Uterus (tissue), 4 donors: ENCODE results near the gene IQGAP2. TPM values are rescaled to one million over a fixed set of nuclear protein-coding genes. Genes with fewer than 3 reads are reported as not detected.
"Not testable (repeated sequence)": the region's sequence is repeated elsewhere in the genome, so short reads cannot be mapped to it uniquely, and the experiment has no call there.

ENCODE experiments used
- DNase-seq, 2 donors: peaks; one replicate each; pipeline ENCODE4 v3.0.0-alpha.2; 2019 to 2020
- H3K27ac ChIP-seq, 2 donors: fragments of 200-600 bp; sonication (generic); 1 replicate in 1 of 2; 2 replicates in 1 of 2; pipeline ENCODE4 v1.5.1; 2016 to 2018
- H3K27me3 ChIP-seq, 2 donors: fragments of 200-600 bp; sonication (generic); one replicate each; pipeline ENCODE4 v1.5.1; 2018 to 2019; ENCODE audit warnings: control low read depth in 1 of 2
- H3K36me3 ChIP-seq, 2 donors: fragments of 200-600 bp; sonication (generic); one replicate each; pipeline ENCODE4 v1.5.1; 2019; ENCODE audit warnings: control low read depth in 1 of 2
- H3K4me1 ChIP-seq, 2 donors: fragments of 200-600 bp; sonication (generic); one replicate each; pipeline ENCODE4 v1.5.1; 2018 to 2019; ENCODE audit warnings: control low read depth in 1 of 2
- H3K4me3 ChIP-seq, 2 donors: fragments of 200-600 bp; sonication (generic); 1 replicate in 1 of 2; 2 replicates in 1 of 2; pipeline ENCODE4 v1.5.1; 2018 to 2019; ENCODE audit warnings: mild to moderate bottlenecking in 1 of 2
- H3K9me3 ChIP-seq, 2 donors: fragments of 200-600 bp; sonication (generic); one replicate each; pipeline ENCODE4 v1.5.1; 2019; ENCODE audit warnings: control low read depth in 1 of 2
- CTCF ChIP-seq, 4 experiments: fragments of 200-600 bp in 2 of 4; fragments of 450-650 bp in 2 of 4; sonication (generic) in 2 of 4; IDR thresholded peaks; one replicate each; pipeline ENCODE4 v1.5.1; 2016 to 2019; ENCODE audit warnings: antibody characterized with exemption in 4 of 4, mild to moderate bottlenecking in 2 of 4, moderate library complexity in 1 of 4
- POLR2A ChIP-seq, 2 donors: fragments of 450-650 bp; IDR thresholded peaks; one replicate each; pipeline ENCODE4 v1.6.1; 2016; ENCODE audit warnings: antibody characterized with exemption in 2 of 2, mild to moderate bottlenecking in 1 of 2, moderate library complexity in 1 of 2
- intact Hi-C: fragments of 100-400 bp; cut with DNase I; formaldehyde crosslinking; loops from one replicate; pipeline ENCODE4 v1.15.1; 2023; ENCODE audit warnings: low total_unique reads
- total RNA-seq, 4 donors: library from RNA; depleted of rRNA in 3 of 4; stranded (reverse); fragments of >200 nt in 3 of 4; gene quantifications; one replicate each; pipeline versions ENCODE4 v1.1.0 to v1.2.4, GENCODE V29; 2014 to 2023
- donor health status: DM: yes; HTN: yes; CAD: no.

The IQGAP2 gene
- total RNA-seq, 4 donors from 2014 or later = 7.1 to 49.2 (median 9.4) TPM

- TF ChIP-seq POLR2A (IDR thresholded peaks at IDR 0.05) (no peak), CTCF (IDR thresholded peaks at IDR 0.05) (no peak)
- Histone ChIP-seq H3K4me1 (no peaks in the 10 kb centered on the region), H3K27me3 (no peaks in the 10 kb centered on the region), H3K27ac (peak overlapping the region in 1 of 2 donors; percentile 37), H3K36me3 (no peaks in the 10 kb centered on the region), H3K4me3 (no peak overlapping the region), H3K9me3 (no peaks in the 10 kb centered on the region)
- intact Hi-C loops = no loop called here
- no peak for DNase-seq
These were observed 143.5 kb downstream of the IQGAP2 start for GRCh38 chr5:76546497-76547102.

GRCh38 chr5:76547242-76547890 lies 144.3 kb downstream of the IQGAP2 start:
- no peak for TF ChIP-seq POLR2A (IDR thresholded peaks at IDR 0.05)
- TF ChIP-seq CTCF (IDR thresholded peaks at IDR 0.05) = no peak
- peak overlapping the region in 1 of 2 donors; percentile 37 for H3K27ac ChIP-seq
- no peak overlapping the region for H3K4me3 ChIP-seq
- no peaks in the 10 kb centered on the region for H3K36me3 ChIP-seq
- no peaks in the 10 kb centered on the region for H3K4me1 ChIP-seq
- H3K27me3 ChIP-seq = no peaks in the 10 kb centered on the region
- intact Hi-C loops = no loop called here
- no peak for DNase-seq
- no peaks in the 10 kb centered on the region for H3K9me3 ChIP-seq

GRCh38 chr5:76547891-76548524 lies 144.9 kb downstream of the IQGAP2 start:
- Histone ChIP-seq H3K27ac (no peak overlapping the region), H3K4me3 (no peak overlapping the region), H3K36me3 (no peaks in the 10 kb centered on the region), H3K27me3 (no peaks in the 10 kb centered on the region), H3K9me3 (no peaks in the 10 kb centered on the region), H3K4me1 (no peaks in the 10 kb centered on the region)
- no peak for DNase-seq
- intact Hi-C loops = no loop called here
- no peak for TF ChIP-seq CTCF (IDR thresholded peaks at IDR 0.05)

- Histone ChIP-seq H3K4me3 (no peak overlapping the region), H3K9me3 (no peaks in the 10 kb centered on the region), H3K36me3 (no peaks in the 10 kb centered on the region), H3K27me3 (no peaks in the 10 kb centered on the region), H3K27ac (no peak overlapping the region), H3K4me1 (no peaks in the 10 kb centered on the region)
- TF ChIP-seq CTCF (IDR thresholded peaks at IDR 0.05) = no peak
- no peak for TF ChIP-seq POLR2A (IDR thresholded peaks at IDR 0.05)
- intact Hi-C loops = no loop called here
- no peak for DNase-seq
These were observed 145.6 kb downstream of the IQGAP2 start for GRCh38 chr5:76548525-76549229.

GRCh38 chr5:76550881-76551280 lies 147.8 kb downstream of the IQGAP2 start:
- H3K4me3 ChIP-seq, H3K27me3 ChIP-seq, H3K36me3 ChIP-seq, H3K27ac ChIP-seq, H3K4me1 ChIP-seq, DNase-seq, H3K9me3 ChIP-seq, intact Hi-C loops: not testable (repeated sequence)
